NCI-H2081 (cell line): ENCODE results near the gene TRAM2.
"Not testable (repeated sequence)": the region's sequence is repeated elsewhere in the genome, so short reads cannot be mapped to it uniquely, and the experiment has no call there.

ENCODE experiments used
- DNase-seq, 2 experiments: peaks; one replicate each; lab custom pipeline; 2025; lab: John Stamatoyannopoulos, UW

TRAM2 gene

DNA sequence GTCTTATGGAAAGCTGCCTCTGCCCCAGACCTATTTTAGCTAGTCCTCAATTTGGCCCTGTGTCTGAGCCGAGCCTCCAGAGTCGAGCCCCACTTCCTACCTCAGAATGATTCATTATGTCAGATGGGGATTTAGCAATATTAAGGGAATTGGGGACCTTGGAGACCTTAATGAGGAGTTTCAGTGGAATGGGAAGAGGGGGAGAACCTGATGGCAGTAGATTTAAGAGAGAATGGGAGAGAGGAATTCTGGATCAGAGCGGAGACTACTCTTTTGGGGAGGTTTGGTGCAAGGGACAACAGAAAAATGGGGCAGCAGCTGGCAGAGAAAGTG is 93.2 kb downstream of the TRAM2 start:
- no peak for DNase-seq

DNA sequence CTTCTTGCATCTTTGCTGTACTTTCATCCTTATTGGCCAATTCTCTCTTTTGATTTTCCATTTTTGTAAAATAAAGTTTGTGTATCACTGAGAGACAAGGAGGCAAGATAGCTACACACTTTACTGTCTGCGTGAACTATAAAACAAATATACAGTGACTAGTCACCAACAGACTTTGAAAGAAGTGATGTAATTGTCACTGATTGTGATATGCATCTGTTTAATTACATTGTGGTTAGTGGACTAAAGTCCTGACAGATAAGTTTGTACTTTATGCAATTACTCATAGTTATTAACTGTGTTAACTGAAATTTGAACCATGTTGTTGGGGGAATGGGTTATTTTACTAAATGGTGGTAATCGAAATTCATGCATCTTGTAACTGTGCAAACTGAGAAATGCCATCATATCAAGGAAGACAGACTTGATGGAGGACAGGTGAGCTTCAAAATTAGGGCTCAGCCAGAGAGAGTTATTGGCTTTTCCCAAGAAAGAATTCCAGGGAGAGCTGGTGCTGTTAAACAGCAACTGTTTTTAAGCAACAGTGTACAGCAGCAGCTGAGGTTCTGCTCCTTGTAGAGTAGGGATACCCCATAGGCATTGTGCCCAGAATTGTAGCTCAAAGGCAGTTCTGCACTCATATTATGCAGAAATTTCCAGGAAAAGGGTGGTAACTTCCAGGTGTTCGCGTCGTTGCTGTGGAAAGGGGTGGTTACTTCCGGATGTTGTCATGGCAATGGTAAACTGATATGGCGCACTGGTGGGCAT is 93.8 kb downstream of the TRAM2 start:
- no peak for DNase-seq

DNA sequence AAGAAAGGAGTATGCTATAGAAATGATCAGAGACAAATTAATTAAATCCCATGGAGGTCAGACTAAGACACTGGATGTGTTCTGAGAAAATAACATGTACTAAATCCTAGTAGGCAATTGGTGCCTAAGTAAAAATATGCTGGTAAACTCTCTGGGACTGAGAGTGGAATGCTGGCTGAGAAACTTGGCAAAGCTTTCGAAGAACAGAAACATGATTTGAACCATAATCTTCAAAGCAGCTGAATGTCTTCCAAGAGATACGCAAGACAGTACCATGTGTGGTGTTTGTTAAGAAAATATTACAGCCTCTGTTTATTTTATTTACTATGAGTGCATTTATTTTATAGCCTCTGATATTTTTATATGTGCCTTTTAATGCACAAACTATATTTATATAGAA is 101.6 kb downstream of the TRAM2 start:
- DNase-seq: no peak

DNA sequence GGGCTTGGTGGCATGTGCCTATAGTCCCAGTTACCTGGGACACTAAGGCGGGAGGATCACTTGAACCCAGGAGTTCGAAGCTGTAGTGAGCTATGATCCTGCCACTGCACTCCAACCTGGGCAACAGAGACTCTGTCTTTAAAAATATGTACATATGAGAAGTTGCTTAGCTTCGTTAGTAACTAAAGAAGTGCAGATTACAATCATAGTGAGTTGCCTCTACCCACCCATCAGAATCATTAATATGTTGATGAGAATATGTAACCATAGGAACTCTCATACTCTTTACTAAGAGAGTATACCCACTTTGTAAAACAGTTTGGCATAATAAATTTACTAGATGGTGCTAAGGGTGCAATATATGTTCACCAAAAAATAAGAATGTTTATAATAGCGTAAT is 102.7 kb downstream of the TRAM2 start:
- DNase-seq: no peak

DNA sequence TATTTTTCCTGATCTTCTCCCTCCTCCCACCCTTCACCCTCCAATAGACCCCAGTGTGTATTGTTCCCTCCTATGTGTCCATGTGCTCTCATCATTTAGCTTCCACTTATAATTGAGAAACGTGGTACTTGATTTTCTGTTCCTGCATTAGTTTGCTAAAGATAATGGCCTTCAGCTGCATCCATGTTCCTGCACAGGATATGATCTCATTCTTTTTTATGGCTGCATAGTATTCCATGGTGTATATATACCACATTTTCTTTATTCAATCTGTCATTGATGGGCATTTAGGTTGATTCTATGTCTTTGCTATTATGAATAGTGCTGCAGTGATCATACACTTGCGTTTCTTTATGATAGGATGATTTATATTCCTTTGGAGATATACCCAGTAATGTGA is 115.7 kb downstream of the TRAM2 start:
- DNase-seq: not testable (repeated sequence)

DNA sequence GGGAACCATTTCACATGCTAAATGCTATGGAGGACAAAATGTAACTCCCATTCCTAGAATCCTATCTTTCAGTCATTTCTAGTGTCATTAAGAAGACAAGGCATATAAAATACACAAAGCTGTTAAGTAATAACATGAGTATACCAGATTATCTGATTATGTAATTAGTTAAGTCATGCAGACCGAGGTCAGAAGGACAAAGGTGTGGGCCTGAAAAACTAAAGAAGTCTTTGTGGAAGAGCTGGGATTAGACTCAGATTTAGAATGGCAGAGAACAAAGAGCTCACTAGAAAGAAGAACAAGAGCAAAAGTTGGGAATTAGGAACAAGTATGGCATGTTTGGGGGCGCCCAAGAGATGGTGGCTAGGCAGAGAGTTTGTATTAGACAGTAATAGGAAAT is 119.8 kb downstream of the TRAM2 start:
- DNase-seq: no peak

DNA sequence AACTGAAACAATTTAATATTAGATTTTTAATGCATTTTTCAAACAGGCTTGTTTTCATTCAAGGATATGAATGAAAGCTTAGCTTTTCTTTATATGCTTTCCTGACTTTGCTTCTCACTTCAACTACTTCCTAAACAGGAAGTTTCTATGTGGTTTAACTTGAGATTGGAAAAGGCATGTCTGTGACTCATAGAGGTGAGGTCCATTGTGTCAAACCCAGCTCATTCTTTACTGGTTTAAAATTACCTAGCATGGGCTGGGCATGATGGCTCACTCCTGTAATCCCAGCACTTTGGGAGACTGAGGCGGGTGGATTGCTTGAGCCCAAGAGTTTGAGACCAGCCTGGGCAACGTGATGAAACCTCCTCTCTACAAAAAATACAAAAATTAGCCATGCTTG is 122.3 kb downstream of the TRAM2 start:
- DNase-seq: no peak
